NCI-H2196 treated with DMSO at 0.1 percent for 48 hours (cell line): ENCODE data around the gene NAPSA.
"Not testable (repeated sequence)": the region's sequence is repeated elsewhere in the genome, so short reads cannot be mapped to it uniquely, and the experiment has no call there.

Source experiments
- DNase-seq: peaks from one replicate; lab custom pipeline; 2025; ENCODE audit not compliant: unreplicated experiment; lab: John Stamatoyannopoulos, UW

Gene NAPSA

DNA sequence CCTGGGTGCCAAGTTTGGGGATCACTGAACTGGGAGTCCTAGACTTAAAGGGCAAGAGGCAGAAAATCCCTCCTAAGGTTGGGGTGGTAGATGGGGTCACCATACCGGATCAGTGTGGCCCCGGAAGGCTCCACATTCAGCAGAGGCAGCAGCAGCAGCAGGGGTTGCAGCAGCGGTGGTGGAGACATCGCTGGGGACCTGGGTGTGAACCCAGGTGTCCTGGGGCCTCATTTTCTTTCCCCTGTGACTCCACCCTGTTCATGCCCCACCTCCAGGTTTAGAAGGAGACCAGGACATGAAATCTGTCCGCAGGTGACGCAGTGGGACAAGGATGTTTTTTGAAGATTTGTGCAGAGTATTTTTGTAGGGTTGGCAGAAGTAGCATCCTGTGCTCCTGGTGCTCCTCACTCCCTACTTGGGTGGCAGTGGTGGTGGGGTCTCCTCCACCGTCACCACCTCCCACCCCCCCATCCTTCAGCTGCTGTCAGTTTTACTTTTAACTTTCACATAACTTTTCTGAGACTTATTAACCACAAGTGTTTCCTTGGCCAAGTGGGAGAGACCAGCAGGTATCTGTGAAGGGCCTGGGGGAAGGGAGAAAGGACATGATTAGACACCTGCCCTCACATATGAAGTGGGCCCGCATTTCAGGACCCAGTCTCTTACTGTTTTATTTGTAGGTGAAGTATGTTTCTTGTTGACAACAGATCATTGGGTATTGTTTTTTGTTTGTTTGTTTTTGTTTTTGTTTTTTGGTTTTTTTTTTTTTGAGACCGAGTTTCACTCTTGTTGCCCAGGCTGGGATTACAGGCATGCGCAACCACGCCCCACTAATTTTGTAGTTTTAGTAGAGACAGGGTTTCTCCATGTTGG lies at the start of gene NAPSA:
TSS of gene NAPSA (minus strand) at position 206 of the 873 bp plus-strand sequence. CDS start at position 188, 18 bp downstream.
- DNase-seq, result no peak

DNA sequence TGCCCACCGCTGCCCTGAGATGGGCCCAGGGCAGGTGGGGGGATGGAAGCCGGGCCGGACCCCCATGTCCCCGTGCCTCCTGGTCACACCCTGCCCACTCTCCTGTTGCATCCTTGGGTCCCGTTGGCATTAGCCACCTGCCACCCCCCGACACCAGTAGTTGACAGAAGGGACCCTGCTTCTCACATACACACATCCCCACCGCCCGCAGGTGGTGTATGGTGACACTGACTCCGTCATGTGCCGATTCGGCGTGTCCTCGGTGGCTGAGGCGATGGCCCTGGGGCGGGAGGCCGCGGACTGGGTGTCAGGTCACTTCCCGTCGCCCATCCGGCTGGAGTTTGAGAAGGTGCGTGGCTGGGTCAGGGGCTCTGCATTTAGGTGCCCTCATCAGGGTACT lies 48.1 kb upstream of the NAPSA start:
- DNase-seq, result no peak

DNA sequence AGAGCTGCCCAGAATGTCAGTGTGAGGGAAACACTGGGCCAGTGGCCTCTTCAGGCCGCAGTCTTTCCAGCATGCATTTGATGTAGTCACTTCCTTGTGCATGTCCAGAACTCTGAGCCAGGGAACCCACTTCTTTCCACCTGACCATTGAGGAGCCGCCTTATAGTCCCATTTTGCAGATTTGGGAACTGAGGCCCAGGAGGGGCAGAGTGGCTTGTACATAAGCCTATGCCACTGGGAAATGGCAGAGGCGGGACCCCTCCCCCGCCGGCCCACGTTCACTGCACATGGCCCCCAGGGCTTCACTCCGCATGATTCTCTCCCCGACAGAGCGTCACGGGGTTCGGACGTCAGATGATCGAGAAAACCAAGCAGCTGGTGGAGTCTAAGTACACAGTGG lies 47.7 kb upstream of the NAPSA start:
- no peak for DNase-seq

DNA sequence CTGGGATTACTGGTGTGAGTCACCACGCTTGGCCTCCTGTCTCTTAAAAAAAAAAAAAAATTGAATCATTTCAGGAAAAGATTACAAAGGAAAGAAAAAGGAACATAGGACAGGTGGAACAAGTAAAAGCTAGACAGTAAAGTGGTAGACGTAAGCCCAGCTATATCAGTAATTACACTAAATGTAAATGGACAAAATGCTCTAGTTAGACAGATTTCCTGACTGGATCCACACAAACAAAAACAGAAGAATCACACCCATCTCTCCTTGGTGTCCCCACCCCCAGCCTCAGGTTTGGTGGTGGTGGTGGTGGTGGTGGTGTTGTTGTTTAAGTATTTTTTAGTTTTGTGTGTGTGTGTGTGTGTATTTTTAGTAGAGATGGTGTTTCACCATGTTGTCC lies 47.0 kb upstream of the NAPSA start:
- DNase-seq, result no peak

DNA sequence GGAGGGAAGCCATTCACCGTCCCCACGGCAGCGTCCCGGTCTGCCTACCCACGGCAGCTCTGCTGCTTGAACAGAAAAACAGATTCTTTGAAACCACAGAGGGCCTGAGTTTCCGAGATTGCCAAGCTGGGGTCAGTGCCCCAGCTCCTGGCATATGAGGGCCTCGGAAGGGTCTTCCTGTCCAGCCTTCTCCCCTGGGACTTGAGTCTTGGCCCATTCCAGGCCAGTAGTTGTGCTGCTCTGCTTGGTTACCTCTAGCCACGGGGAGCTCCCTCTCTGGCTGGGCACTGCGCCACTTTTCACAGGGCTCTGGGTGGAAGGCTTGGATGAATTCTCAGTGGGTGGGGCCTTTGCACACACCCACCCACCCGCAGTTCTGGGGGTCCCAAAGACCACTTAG lies 44.7 kb upstream of the NAPSA start:
- DNase-seq, result no peak

DNA sequence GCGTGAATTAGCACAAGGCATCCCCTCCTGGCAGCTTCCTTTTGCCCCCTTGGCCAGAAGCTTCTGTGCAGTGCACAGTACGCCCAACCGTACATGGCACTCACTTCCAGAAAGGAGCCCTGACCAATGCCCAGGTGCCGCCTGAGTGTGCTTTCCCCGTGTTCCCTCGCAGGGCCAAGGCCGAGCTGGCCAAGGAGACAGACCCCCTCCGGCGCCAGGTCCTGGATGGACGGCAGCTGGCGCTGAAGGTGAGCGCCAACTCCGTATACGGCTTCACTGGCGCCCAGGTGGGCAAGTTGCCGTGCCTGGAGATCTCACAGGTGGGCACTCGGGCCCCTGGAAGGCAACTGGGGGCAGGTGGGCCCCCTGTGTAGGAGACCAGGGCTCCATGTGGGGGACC lies 43.9 kb upstream of the NAPSA start:
- no peak for DNase-seq

DNA sequence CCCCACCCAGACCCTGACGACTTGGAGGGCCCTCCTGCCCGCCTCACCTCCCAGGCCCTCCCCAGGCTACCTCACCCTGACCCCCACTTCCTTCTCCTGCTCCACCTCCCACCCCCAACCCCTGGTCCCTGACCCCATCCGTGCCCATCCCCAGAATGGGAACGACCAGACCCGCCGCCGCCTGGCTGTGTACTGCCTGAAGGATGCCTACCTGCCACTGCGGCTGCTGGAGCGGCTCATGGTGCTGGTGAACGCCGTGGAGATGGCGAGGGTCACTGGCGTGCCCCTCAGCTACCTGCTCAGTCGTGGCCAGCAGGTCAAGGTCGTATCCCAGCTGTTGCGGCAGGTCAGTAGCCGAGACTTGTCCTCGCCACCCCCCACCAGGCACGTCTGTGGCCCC lies 41.4 kb upstream of the NAPSA start:
- DNase-seq, result no peak

DNA sequence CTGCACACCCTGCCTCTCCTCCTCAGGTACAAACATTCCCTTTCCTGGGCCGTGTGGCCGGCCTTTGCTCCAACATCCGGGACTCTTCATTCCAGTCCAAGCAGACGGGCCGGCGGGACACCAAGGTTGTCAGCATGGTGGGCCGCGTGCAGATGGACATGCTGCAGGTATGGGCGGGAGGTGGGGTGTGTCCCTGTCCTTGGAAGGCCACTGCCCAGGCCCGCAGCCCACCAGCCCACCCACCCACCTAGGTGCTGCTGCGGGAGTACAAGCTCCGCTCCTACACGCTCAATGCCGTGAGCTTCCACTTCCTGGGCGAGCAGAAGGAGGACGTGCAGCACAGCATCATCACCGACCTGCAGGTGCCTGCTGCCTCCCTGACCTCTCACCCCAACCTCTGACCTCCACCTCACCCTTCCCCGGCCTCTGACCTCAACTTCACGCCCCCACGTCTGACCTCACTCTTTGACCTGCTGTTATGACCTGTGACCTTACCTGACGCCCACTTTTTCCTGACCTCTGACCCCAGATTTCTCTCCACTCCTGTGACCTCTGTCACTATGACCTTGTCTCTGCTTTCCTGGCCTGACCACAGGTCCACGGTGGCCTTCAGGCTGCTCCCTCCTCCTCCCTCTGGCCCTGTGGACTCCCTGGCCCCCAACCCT lies 40.8 kb upstream of the NAPSA start:
- no peak for DNase-seq

DNA sequence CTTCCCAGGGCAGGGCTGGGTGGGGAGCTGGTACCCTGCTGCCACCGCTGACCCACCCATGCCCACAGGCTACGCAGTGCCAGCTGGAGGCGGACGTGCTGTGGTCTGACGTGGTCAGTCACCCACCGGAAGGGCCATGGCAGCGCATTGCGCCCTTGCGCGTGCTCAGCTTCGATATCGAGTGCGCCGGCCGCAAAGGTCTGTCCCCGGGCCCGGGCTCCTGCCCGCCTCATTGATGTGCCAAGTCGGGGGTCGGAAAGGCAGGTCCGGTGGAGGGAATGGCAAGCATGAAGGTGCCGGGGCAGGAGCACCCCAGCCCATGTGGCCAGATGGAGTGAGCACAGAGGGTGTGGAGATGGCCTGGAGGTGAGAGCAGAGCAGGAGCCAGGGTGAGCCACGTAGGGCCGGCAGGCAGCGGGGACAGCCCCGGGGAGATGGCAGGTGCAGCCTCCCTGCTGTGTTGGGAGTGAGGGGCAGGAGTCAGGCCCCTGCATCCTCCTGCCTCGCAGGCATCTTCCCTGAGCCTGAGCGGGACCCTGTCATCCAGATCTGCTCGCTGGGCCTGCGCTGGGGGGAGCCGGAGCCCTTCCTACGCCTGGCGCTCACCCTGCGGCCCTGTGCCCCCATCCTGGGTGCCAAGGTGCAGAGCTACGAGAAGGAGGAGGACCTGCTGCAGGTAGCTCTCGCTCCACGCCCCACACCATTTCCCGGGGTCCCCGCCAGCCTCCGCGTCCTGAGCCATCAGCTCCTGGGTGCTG lies 37.3 kb upstream of the NAPSA start:
- no peak for DNase-seq

DNA sequence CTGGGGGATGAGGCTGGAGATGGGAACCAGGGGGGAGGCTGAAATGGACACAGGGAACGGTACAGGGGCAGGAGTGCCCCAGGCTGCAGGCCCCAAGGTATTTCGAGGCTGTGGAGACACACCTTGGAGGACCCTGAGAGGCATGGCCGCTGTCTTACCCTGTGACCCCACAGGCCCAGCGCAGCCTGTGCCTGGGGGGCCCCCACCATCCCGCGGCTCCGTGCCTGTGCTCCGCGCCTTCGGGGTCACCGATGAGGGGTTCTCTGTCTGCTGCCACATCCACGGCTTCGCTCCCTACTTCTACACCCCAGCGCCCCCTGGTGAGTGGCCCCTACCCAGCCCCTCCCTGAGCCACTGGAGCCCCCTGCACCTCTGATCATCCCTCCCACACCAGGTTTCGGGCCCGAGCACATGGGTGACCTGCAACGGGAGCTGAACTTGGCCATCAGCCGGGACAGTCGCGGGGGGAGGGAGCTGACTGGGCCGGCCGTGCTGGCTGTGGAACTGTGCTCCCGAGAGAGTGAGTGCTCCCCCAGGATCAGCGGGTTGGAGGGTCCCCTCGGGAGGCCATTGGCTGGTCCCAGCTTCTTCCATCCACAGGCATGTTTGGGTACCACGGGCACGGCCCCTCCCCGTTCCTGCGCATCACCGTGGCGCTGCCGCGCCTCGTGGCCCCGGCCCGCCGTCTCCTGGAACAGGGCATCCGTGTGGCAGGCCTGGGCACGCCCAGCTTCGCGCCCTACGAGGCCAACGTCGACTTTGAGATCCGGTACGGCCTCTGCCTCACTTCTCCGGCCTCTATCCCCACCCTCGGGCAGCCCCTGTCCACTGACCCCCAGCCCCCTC lies 36.4 kb upstream of the NAPSA start:
- DNase-seq, result no peak

DNA sequence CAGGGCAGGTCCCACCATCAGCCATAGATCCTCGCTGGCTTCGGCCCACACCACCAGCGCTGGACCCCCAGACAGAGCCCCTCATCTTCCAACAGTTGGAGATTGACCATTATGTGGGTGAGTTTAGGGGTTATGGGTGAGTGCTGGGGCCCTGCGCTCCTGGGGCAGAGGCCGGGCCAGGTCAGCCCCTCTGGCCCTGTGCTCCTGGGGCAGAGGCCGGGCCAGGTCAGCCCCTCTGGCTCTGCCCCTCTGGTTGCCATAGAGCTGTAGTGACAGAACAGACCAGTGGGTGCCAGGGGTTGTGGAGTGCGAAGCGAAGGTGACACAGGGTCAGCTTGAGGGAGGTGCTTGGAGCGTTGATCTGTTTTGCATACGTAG lies 33.9 kb upstream of the NAPSA start:
- no peak for DNase-seq

DNA sequence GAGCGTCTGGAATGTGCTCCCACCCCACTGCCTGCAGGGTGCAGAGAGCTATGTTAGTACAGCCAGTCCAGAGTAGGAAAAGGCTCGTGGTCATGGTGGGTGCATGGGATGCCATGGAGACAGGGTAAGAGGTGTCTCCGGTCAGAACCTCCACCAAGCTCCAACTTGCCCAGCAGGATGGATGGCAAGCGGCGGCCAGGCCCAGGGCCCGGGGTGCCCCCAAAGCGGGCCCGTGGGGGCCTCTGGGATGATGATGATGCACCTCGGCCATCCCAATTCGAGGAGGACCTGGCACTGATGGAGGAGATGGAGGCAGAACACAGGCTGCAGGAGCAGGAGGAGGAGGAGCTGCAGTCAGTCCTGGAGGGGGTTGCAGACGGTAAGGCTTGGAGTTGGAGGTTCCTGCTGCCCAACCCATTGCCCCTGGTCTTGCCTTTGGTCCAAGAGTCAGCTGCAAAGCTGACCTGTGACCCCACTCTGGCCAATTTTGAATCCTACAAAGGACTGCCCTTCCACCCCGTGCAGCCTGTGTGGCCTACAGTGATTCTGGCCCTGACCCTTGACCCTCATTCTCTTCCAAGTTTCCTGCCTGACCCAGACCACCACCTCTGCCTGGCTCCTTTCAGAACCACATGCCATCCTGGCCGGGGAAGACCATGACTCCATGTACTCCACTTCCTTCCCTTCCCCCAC lies 33.4 kb upstream of the NAPSA start:
- no peak for DNase-seq

DNA sequence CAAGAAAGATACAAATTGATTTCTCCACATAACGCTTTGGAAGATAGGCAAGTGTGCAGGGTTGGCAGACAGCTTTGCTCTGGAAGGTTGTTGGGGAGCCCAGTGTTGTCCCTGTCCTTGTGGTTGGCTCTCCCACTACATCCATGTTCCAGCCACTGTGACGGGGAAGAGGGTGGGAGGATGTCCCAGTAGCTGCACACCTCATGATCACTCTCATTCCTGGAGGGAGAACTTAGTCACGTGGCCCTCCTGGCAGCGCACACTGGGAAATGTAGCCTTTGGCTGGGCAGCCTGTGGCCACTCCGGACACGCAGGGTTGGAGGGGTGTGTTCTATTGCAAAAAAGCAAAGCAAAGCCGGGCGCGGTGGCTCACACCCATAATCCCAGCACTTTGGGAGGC lies 28.6 kb upstream of the NAPSA start:
- no peak for DNase-seq

DNA sequence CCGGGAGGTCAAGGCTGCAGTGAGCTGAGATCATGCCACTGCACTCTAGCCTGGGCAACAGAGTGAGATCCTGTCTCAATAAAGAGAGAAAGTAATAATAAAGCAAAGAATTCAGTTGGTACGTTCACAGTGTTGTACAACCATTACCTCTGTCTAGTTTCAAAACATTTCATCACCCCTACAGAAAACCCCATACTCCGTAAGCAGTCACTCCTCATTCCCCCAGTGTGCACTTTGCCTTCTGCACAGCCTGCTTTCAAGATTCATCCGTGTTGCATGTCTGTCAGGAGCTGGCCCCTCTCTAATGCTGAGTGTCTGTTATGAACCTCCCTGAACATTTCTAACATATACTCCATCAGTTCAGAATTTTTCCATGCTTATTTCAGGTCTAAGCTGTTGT lies 28.1 kb upstream of the NAPSA start:
- no peak for DNase-seq

DNA sequence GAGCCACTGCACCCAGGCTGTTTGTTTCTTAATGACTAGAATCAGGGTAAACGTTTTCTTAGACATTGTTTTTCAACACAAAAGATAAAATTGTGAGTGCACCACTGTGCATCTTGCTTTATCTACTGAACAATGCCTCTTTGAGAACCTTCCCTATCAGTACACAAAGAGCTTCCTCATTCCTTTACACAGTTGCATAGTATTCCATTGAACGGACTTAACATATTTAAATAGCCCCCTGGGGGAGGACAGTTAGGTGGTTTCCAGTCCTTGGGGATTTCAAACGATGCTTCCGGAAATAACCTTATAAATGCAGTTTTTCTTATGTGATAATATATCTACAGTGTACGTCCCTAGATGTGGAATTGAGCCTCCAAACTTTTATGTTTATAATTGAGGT lies 27.3 kb upstream of the NAPSA start:
- no peak for DNase-seq

DNA sequence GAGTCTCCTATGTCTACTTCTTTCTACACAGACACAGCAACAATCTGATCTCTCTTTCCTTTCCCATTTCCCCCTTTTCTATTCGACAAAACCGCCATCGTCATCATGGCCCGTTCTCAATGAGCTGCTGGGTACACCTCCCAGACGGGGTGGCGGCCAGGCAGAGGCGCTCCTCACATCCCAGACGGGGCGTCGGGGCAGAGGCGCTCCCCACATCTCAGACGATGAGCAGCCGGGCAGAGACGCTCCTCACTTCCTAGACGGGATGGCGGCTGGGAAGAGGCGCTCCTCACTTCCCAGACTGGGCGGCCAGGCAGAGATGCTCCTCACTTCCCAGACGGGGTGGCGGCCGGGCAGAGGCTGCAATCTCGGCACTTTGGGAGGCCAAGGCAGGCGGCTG lies 25.5 kb upstream of the NAPSA start:
- DNase-seq, result not testable (repeated sequence)

DNA sequence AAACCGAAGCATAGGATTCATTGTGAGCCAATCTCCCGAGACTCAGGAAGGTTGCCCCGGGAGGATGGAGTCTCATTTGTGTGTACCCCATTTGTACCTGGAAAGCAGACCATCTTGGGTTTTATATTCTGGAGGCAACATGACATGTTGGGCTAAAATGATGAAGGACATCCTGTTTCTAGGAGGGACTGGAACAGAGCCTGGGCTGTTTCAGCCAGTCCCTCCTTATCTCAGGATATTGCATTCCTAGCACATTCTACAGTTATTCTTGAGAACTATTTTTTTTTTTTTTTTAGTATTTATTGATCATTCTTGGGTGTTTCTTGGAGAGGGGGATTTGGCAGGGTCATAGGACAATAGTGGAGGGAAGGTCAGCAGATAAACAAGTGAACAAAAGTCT lies 24.9 kb upstream of the NAPSA start:
- DNase-seq, result not testable (repeated sequence)

DNA sequence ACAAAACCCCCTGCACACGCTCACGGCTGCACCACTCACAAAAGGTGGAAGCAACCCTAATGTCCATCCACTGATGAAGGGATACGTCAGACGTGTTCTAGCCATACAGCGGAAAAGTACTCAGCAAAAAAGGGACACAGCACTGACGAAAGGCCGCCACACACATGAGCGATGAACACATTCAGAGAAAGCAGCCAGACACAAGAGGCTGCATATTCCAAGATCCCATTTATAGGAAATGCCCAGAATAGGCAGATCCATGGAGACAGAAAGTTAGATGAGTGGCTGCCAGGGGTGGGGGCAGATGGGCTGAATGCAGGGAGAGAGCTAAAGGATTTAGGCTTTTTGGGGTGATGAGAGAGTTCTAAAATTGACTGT lies 22.4 kb upstream of the NAPSA start:
- no peak for DNase-seq

DNA sequence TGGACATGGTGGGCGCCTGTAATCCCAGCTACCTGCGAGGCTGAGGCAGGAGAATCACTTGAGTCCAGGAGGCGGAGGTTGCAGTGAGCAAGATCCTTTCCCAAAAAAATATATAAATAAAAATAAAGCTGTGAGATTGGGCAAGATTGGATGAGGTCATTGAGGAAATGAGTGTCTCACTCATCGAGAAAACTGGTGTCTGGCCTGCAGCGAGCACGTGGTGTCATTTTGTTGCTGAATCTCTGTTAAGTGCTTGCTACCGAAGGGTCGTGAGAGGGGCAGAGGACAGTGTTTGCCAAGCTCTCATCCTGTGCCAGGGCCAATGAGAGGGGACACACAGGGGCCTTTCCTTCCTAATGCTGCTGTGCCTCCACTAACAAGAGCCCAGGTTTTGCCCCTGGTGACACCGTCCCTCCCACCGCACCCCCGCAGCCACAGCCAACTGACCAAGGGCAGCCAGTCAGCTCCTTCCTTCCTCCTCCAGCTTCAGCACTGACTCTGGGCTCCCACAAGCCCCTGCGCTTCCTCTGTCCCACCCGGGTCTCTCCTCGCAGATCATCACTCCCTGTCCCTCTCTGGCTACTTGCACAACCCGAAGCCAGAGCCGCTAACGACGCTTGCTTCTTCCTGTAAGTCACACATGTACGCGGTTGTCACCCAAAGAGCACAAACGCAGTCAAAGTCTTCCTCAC lies 21.9 kb upstream of the NAPSA start:
- DNase-seq, result no peak
